HepG2 (cell line): ENCODE data around the gene CNKSR3. TPM values are rescaled to one million over a fixed set of nuclear protein-coding genes. Genes with fewer than 3 reads are reported as not detected.

Experiments used
- FOXO1 ChIP-seq: sonication (generic); formaldehyde crosslinking; IDR thresholded peaks from 2 replicates; pipeline ENCODE4 v1.4.0; 2020; ENCODE audit warnings: missing genetic modification reagents
- NFIB ChIP-seq: sonication (generic); formaldehyde crosslinking; IDR thresholded peaks from 2 replicates; pipeline ENCODE4 v1.9.0; 2021; ENCODE audit warnings: missing genetic modification reagents, mild to moderate bottlenecking, borderline replicate concordance
- NFIC ChIP-seq: IDR thresholded peaks from 2 replicates; pipeline ENCODE4 v1.6.1; 2012; ENCODE audit warnings: mild to moderate bottlenecking, low read length, inconsistent platforms
- NFRKB ChIP-seq: fragments of 450-650 bp; IDR thresholded peaks from 2 replicates; pipeline ENCODE4 v1.6.1; 2017
- SMAD1 ChIP-seq: sonication (generic); formaldehyde crosslinking; IDR thresholded peaks from 2 replicates; pipeline ENCODE4 v1.4.0; 2020; ENCODE audit warnings: missing genetic modification reagents, low read depth, mild to moderate bottlenecking, borderline replicate concordance
- SNAPC2 ChIP-seq: sonication (generic); formaldehyde crosslinking; IDR thresholded peaks from 2 replicates; pipeline ENCODE4 v1.8.1; 2022; ENCODE audit warnings: mild to moderate bottlenecking, missing genetic modification reagents
- U2AF2 ChIP-seq: fragments of 200-400 bp; formaldehyde crosslinking; IDR thresholded peaks from 2 replicates; pipeline ENCODE4 v1.6.1; 2017; ENCODE audit warnings: low read depth, mild to moderate bottlenecking, low read length
- ZNF263 ChIP-seq: sonication (generic); formaldehyde crosslinking; IDR thresholded peaks from 2 replicates; pipeline ENCODE4 v1.4.0; 2020; ENCODE audit warnings: missing genetic modification reagents
- polyA plus RNA-seq, 8 experiments: library from polyadenylated mRNA; depleted of rRNA in 3 of 8; stranded (reverse) in 7 of 8; unstranded in 1 of 8; fragments of >200 nt; fragmentation: Illumina TruSeq in 4 of 8; extraction: Trizol in 4 of 8; gene quantifications; 2 replicates each; pipeline versions ENCODE4 v1.2.1 to v1.2.3, GENCODE V29; 2011 to 2016; ENCODE audit warnings: low read depth in 4 of 8, missing spikeins in 1 of 8, mixed read lengths in 1 of 8; ENCODE audit not compliant: insufficient read depth in 1 of 8
- total RNA-seq, 5 experiments: library from RNA; depleted of rRNA; stranded (reverse); fragments of >200 nt; fragmentation: Illumina TruSeq; extraction: Trizol; gene quantifications; 2 replicates each; pipeline ENCODE4 v1.2.3, GENCODE V29; 2016; ENCODE audit warnings: low read depth in 1 of 5
- TF ChIP-seq, protein P1 (sequence below): sonication (generic); formaldehyde crosslinking; IDR thresholded peaks from 2 replicates; pipeline ENCODE4 v1.4.0; 2020; ENCODE audit warnings: missing genetic modification reagents, mild to moderate bottlenecking, borderline replicate concordance
- TF ChIP-seq, protein P2 (sequence below), 2 experiments: sonication (generic) in 1 of 2; formaldehyde crosslinking in 1 of 2; IDR thresholded peaks; 2 replicates each; pipeline versions ENCODE4 v1.6.1 to v1.9.0; 2014 to 2022; ENCODE audit warnings: antibody characterized with exemption in 1 of 2, borderline replicate concordance in 1 of 2, inconsistent platforms in 1 of 2, low read depth in 1 of 2, missing genetic modification reagents in 1 of 2
- TF ChIP-seq, protein P3 (sequence below): sonication (generic); formaldehyde crosslinking; IDR thresholded peaks from 2 replicates; pipeline ENCODE4 v1.5.0; 2020; ENCODE audit warnings: mild to moderate bottlenecking, missing genetic modification reagents, borderline replicate concordance

The CNKSR3 gene
- total and polyA plus RNA-seq, 2 of the 13 experiments (the other 11 are each of a cell fraction or from before 2014, with no cell fraction given), result 9.2 to 38.6 TPM

DNA sequence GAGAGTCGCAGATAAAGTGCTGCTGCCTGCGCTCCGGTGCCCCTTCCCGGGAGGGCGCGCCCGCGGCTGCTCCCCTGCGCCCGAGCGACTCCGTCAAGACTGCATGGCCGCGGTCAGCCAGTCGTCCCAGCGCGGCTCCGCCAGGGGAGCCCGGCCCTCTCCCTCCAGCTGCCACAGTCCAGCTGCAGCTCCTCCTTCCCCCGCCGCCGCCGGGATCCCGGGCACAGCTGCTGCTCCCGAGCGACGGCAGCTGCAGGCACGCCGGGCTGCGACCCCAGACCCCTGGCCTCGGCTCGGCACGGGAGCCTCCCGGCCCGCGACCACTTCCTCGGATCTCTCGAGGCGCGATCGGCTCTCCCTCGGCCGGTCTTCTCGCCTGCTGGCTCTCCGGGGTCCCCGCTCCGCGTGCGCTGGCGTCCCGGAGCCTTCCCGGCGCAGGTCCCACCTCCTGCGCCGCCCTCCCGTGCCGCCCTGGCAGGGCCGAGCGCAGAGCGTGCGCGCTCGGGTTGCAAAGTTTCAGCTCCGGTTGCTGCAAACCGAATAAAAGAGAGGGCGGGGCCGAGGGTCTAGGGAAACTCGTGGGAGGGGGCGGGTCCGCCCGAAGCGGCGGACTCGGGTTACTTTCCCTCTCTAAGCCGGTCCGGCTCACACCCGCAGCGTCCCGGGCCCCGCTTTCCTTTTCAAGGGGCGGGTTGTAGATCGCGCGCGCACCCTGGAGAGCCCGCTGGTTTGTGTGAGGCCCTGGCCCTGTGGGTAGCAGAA, at the start of gene CNKSR3 (continued):
- TF ChIP-seq, protein P1, sequence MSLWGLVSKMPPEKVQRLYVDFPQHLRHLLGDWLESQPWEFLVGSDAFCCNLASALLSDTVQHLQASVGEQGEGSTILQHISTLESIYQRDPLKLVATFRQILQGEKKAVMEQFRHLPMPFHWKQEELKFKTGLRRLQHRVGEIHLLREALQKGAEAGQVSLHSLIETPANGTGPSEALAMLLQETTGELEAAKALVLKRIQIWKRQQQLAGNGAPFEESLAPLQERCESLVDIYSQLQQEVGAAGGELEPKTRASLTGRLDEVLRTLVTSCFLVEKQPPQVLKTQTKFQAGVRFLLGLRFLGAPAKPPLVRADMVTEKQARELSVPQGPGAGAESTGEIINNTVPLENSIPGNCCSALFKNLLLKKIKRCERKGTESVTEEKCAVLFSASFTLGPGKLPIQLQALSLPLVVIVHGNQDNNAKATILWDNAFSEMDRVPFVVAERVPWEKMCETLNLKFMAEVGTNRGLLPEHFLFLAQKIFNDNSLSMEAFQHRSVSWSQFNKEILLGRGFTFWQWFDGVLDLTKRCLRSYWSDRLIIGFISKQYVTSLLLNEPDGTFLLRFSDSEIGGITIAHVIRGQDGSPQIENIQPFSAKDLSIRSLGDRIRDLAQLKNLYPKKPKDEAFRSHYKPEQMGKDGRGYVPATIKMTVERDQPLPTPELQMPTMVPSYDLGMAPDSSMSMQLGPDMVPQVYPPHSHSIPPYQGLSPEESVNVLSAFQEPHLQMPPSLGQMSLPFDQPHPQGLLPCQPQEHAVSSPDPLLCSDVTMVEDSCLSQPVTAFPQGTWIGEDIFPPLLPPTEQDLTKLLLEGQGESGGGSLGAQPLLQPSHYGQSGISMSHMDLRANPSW, result peak; percentile 81; the same call in 1 of the 2 replicates
- no peak for TF ChIP-seq NFRKB
- no peak for TF ChIP-seq NFIC
- TF ChIP-seq NFIB (CRISPR knock-in tag), result no peak
- TF ChIP-seq, protein P2, sequence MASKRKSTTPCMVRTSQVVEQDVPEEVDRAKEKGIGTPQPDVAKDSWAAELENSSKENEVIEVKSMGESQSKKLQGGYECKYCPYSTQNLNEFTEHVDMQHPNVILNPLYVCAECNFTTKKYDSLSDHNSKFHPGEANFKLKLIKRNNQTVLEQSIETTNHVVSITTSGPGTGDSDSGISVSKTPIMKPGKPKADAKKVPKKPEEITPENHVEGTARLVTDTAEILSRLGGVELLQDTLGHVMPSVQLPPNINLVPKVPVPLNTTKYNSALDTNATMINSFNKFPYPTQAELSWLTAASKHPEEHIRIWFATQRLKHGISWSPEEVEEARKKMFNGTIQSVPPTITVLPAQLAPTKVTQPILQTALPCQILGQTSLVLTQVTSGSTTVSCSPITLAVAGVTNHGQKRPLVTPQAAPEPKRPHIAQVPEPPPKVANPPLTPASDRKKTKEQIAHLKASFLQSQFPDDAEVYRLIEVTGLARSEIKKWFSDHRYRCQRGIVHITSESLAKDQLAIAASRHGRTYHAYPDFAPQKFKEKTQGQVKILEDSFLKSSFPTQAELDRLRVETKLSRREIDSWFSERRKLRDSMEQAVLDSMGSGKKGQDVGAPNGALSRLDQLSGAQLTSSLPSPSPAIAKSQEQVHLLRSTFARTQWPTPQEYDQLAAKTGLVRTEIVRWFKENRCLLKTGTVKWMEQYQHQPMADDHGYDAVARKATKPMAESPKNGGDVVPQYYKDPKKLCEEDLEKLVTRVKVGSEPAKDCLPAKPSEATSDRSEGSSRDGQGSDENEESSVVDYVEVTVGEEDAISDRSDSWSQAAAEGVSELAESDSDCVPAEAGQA (IDR thresholded peaks at IDR 0.05; ENCODE audit: low read depth), result no peak
- TF ChIP-seq, protein P2 (CRISPR knock-in tag; IDR thresholded peaks at IDR 0.05; ENCODE audit: borderline replicate concordance), result no peak
- TF ChIP-seq FOXO1, result no peak
- TF ChIP-seq SMAD1, result no peak
- TF ChIP-seq ZNF263, result no peak; the same call in none of the 2 replicates
- 0 out of 2 replicates have a peak, but pooled peaks have one; percentile 44 for TF ChIP-seq U2AF2
- TF ChIP-seq SNAPC2 (CRISPR knock-in tag), result 0 out of 2 replicates have a peak, but pooled peaks have one; percentile 41
- TF ChIP-seq, protein P3, sequence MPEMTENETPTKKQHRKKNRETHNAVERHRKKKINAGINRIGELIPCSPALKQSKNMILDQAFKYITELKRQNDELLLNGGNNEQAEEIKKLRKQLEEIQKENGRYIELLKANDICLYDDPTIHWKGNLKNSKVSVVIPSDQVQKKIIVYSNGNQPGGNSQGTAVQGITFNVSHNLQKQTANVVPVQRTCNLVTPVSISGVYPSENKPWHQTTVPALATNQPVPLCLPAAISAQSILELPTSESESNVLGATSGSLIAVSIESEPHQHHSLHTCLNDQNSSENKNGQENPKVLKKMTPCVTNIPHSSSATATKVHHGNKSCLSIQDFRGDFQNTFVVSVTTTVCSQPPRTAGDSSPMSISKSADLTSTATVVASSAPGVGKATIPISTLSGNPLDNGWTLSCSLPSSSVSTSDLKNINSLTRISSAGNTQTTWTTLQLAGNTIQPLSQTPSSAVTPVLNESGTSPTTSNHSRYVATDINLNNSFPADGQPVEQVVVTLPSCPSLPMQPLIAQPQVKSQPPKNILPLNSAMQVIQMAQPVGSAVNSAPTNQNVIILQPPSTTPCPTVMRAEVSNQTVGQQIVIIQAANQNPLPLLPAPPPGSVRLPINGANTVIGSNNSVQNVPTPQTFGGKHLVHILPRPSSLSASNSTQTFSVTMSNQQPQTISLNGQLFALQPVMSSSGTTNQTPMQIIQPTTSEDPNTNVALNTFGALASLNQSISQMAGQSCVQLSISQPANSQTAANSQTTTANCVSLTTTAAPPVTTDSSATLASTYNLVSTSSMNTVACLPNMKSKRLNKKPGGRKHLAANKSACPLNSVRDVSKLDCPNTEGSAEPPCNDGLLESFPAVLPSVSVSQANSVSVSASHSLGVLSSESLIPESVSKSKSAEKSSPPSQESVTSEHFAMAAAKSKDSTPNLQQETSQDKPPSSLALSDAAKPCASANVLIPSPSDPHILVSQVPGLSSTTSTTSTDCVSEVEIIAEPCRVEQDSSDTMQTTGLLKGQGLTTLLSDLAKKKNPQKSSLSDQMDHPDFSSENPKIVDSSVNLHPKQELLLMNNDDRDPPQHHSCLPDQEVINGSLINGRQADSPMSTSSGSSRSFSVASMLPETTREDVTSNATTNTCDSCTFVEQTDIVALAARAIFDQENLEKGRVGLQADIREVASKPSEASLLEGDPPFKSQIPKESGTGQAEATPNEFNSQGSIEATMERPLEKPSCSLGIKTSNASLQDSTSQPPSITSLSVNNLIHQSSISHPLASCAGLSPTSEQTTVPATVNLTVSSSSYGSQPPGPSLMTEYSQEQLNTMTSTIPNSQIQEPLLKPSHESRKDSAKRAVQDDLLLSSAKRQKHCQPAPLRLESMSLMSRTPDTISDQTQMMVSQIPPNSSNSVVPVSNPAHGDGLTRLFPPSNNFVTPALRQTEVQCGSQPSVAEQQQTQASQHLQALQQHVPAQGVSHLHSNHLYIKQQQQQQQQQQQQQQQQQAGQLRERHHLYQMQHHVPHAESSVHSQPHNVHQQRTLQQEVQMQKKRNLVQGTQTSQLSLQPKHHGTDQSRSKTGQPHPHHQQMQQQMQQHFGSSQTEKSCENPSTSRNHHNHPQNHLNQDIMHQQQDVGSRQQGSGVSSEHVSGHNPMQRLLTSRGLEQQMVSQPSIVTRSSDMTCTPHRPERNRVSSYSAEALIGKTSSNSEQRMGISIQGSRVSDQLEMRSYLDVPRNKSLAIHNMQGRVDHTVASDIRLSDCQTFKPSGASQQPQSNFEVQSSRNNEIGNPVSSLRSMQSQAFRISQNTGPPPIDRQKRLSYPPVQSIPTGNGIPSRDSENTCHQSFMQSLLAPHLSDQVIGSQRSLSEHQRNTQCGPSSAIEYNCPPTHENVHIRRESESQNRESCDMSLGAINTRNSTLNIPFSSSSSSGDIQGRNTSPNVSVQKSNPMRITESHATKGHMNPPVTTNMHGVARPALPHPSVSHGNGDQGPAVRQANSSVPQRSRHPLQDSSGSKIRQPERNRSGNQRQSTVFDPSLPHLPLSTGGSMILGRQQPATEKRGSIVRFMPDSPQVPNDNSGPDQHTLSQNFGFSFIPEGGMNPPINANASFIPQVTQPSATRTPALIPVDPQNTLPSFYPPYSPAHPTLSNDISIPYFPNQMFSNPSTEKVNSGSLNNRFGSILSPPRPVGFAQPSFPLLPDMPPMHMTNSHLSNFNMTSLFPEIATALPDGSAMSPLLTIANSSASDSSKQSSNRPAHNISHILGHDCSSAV, result no peak
